ENCODE results near the gene MCM9.
"Not testable (repeated sequence)": the region's sequence is repeated elsewhere in the genome, so short reads cannot be mapped to it uniquely, and the experiment has no call there.

MCM9 gene

GRCh38 chr6:118892355-118892991 is 42.5 kb downstream of the MCM9 start:
- no peak for DNase-seq

- DNase-seq, result no peak
Observed at GRCh38 chr6:118890997-118891790, 43.8 kb downstream of the MCM9 start.

GRCh38 chr6:118889163-118889562 is 45.8 kb downstream of the MCM9 start:
- no peak for DNase-seq

- no peak for DNase-seq
Observed at GRCh38 chr6:118886641-118887040, 48.3 kb downstream of the MCM9 start.

- DNase-seq, result no peak
Observed at GRCh38 chr6:118882314-118882905, 52.5 kb downstream of the MCM9 start.

- DNase-seq, result no peak
Observed at GRCh38 chr6:118881440-118882313, 53.3 kb downstream of the MCM9 start.

GRCh38 chr6:118877806-118878205 is 57.2 kb downstream of the MCM9 start:
- DNase-seq, result no peak

GRCh38 chr6:118876814-118877213 is 58.1 kb downstream of the MCM9 start:
- DNase-seq, result no peak

- no peak for DNase-seq
Observed at GRCh38 chr6:118876198-118876597, 58.8 kb downstream of the MCM9 start.

GRCh38 chr6:118875672-118876071 is 59.3 kb downstream of the MCM9 start:
- DNase-seq, result no peak

GRCh38 chr6:118873239-118873638 is 61.7 kb downstream of the MCM9 start:
- no peak for DNase-seq

- no peak for DNase-seq
Observed at GRCh38 chr6:118872726-118873125, 62.2 kb downstream of the MCM9 start.

- no peak for DNase-seq
Observed at GRCh38 chr6:118872318-118872717, 62.6 kb downstream of the MCM9 start.

GRCh38 chr6:118871331-118871730 is 63.6 kb downstream of the MCM9 start:
- DNase-seq, result no peak

- no peak for DNase-seq
Observed at GRCh38 chr6:118869894-118870589, 64.9 kb downstream of the MCM9 start.

GRCh38 chr6:118869350-118869749 is 65.6 kb downstream of the MCM9 start:
- DNase-seq, result no peak

- DNase-seq, result not testable (repeated sequence)
Observed at GRCh38 chr6:118868901-118869300, 66.1 kb downstream of the MCM9 start.

- DNase-seq, result no peak
Observed at GRCh38 chr6:118867181-118867580, 67.8 kb downstream of the MCM9 start.

- DNase-seq, result no peak
Observed at GRCh38 chr6:118865100-118865391, 69.9 kb downstream of the MCM9 start.

- no peak for DNase-seq
Observed at GRCh38 chr6:118864341-118865099, 70.4 kb downstream of the MCM9 start.

- DNase-seq, result no peak
Observed at GRCh38 chr6:118862443-118862842, 72.5 kb downstream of the MCM9 start.

- DNase-seq, result no peak
Observed at GRCh38 chr6:118860880-118861279, 74.1 kb downstream of the MCM9 start.

Data from NCI-H1694 (cell line).